ENCODE measurements around the gene BLVRA. TPM values are rescaled to one million over a fixed set of nuclear protein-coding genes. Genes with fewer than 3 reads are reported as not detected.

Gene BLVRA
- total RNA-seq, 1 experiment from 2014 or later, result 29.7 TPM

DNA sequence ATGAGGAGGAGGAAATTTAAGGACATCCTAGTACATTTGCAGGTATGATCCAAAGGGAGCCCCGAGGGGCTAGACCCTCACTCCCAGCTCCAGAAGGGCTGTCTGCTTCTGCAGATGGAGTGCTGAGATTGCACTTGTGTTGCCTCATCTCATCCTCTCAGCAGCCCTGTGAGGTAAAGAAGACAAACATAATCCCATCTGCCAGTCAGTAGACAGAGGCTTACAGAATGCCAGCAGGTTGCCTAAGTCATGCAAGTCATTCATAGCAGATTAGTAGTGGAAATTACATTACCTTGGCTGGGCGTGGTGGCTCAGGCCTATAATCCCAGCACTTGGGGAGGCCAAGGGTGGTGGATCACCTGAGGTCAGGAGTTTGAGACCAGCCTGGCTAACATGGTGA lies 45.4 kb downstream of the BLVRA start (continued):
- TF ChIP-seq, protein P1, sequence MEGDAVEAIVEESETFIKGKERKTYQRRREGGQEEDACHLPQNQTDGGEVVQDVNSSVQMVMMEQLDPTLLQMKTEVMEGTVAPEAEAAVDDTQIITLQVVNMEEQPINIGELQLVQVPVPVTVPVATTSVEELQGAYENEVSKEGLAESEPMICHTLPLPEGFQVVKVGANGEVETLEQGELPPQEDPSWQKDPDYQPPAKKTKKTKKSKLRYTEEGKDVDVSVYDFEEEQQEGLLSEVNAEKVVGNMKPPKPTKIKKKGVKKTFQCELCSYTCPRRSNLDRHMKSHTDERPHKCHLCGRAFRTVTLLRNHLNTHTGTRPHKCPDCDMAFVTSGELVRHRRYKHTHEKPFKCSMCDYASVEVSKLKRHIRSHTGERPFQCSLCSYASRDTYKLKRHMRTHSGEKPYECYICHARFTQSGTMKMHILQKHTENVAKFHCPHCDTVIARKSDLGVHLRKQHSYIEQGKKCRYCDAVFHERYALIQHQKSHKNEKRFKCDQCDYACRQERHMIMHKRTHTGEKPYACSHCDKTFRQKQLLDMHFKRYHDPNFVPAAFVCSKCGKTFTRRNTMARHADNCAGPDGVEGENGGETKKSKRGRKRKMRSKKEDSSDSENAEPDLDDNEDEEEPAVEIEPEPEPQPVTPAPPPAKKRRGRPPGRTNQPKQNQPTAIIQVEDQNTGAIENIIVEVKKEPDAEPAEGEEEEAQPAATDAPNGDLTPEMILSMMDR (IDR thresholded peaks at IDR 0.05 in 2 of 3, conservative IDR thresholded peaks at IDR 0.05 in 1 of 3; ENCODE audit: borderline replicate concordance in 1 of 3, insufficient read depth in 1 of 3, low read depth in 2 of 3, low read length in 2 of 3), result no peak
- no peak for TF ChIP-seq CEBPB (IDR thresholded peaks at IDR 0.05; ENCODE audit: low read depth)

DNA sequence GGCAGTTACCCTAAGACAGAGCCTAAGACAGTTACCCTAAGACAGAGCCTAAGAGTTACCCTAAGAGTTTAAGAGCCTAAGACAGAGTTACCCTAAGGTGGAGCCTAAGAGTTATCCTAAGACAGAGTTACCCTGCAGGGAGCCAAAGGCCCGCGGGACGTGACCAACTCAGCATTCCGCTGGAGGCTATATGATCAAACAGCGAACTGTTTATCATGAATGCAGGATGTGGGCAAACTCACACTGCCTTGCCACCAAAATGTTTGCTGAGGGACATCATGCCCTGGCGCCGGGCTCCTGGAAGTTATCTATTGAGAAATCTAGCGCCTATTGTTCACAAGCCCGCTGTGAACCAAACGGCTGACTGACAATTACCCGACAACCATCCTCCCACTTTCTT lies 49.9 kb downstream of the BLVRA start:
- no peak overlapping the region for H3K9ac ChIP-seq (ENCODE audit: low read length)
- POLR2A ChIA-PET, result no interaction called here
- RAD21 ChIA-PET (ENCODE audit: low non-redundant PET in 1 of 2, low total read pairs in 2 of 2, uncharacterized antibody in 2 of 2, unreplicated experiment in 2 of 2), result no interaction called here
- DNase-seq (ENCODE audit: low read depth, low spot score) (no peak), ATAC-seq (no peak)
- no peak overlapping the region for H3K27ac ChIP-seq (ENCODE audit: low read depth, low read length)
- TF ChIP-seq CBX3 (IDR thresholded peaks at IDR 0.05; ENCODE audit: low read depth), result no peak
- TF ChIP-seq FOSL1 (IDR thresholded peaks at IDR 0.05; ENCODE audit: low read depth), result no peak
- TF ChIP-seq POLR2AphosphoS5 (IDR thresholded peaks at IDR 0.05; ENCODE audit: low read depth, low read length), result no peak
- TF ChIP-seq CEBPB (IDR thresholded peaks at IDR 0.05; ENCODE audit: low read depth), result no peak
- TF ChIP-seq, protein P2, sequence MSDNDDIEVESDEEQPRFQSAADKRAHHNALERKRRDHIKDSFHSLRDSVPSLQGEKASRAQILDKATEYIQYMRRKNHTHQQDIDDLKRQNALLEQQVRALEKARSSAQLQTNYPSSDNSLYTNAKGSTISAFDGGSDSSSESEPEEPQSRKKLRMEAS (IDR thresholded peaks at IDR 0.05), result no peak
- TF ChIP-seq, protein P3, sequence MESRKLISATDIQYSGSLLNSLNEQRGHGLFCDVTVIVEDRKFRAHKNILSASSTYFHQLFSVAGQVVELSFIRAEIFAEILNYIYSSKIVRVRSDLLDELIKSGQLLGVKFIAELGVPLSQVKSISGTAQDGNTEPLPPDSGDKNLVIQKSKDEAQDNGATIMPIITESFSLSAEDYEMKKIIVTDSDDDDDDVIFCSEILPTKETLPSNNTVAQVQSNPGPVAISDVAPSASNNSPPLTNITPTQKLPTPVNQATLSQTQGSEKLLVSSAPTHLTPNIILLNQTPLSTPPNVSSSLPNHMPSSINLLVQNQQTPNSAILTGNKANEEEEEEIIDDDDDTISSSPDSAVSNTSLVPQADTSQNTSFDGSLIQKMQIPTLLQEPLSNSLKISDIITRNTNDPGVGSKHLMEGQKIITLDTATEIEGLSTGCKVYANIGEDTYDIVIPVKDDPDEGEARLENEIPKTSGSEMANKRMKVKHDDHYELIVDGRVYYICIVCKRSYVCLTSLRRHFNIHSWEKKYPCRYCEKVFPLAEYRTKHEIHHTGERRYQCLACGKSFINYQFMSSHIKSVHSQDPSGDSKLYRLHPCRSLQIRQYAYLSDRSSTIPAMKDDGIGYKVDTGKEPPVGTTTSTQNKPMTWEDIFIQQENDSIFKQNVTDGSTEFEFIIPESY (IDR thresholded peaks at IDR 0.05; ENCODE audit: extremely low read depth, insufficient replicate concordance, low read length), result no peak
- no peak for TF ChIP-seq ZNF274 (IDR thresholded peaks at IDR 0.05; ENCODE audit: low read depth, low read length)
- TF ChIP-seq, protein P4, sequence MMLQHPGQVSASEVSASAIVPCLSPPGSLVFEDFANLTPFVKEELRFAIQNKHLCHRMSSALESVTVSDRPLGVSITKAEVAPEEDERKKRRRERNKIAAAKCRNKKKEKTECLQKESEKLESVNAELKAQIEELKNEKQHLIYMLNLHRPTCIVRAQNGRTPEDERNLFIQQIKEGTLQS (IDR thresholded peaks at IDR 0.05), result no peak
- no peak for TF ChIP-seq JUND (IDR thresholded peaks at IDR 0.05)
- no peak for TF ChIP-seq ELF1 (IDR thresholded peaks at IDR 0.05; ENCODE audit: borderline replicate concordance, low read depth)
- no peak for TF ChIP-seq TCF7L2 (IDR thresholded peaks at IDR 0.05; ENCODE audit: borderline replicate concordance, extremely low read depth, insufficient read depth, insufficient read length)
- TF ChIP-seq EZH2 (IDR thresholded peaks at IDR 0.05), result no peak
- no peak for TF ChIP-seq EZH2phosphoT487 (IDR thresholded peaks at IDR 0.05; ENCODE audit: borderline replicate concordance)
- TF ChIP-seq, protein P5, sequence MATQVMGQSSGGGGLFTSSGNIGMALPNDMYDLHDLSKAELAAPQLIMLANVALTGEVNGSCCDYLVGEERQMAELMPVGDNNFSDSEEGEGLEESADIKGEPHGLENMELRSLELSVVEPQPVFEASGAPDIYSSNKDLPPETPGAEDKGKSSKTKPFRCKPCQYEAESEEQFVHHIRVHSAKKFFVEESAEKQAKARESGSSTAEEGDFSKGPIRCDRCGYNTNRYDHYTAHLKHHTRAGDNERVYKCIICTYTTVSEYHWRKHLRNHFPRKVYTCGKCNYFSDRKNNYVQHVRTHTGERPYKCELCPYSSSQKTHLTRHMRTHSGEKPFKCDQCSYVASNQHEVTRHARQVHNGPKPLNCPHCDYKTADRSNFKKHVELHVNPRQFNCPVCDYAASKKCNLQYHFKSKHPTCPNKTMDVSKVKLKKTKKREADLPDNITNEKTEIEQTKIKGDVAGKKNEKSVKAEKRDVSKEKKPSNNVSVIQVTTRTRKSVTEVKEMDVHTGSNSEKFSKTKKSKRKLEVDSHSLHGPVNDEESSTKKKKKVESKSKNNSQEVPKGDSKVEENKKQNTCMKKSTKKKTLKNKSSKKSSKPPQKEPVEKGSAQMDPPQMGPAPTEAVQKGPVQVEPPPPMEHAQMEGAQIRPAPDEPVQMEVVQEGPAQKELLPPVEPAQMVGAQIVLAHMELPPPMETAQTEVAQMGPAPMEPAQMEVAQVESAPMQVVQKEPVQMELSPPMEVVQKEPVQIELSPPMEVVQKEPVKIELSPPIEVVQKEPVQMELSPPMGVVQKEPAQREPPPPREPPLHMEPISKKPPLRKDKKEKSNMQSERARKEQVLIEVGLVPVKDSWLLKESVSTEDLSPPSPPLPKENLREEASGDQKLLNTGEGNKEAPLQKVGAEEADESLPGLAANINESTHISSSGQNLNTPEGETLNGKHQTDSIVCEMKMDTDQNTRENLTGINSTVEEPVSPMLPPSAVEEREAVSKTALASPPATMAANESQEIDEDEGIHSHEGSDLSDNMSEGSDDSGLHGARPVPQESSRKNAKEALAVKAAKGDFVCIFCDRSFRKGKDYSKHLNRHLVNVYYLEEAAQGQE (IDR thresholded peaks at IDR 0.05; ENCODE audit: low read depth), result no peak
- TF ChIP-seq YY1 (IDR thresholded peaks at IDR 0.05; ENCODE audit: extremely low read depth, insufficient replicate concordance, low read depth, low read length), result no peak
- no TSS peak for BruUV-seq (replicated peaks)
- no peak overlapping the region for H2AFZ ChIP-seq (ENCODE audit: low read depth, low read length, poor library complexity, severe bottlenecking)
- no peaks in the 10 kb centered on the region for H3K27me3 ChIP-seq (ENCODE audit: insufficient read depth, low read length)
- no peaks in the 10 kb centered on the region for H4K20me1 ChIP-seq (ENCODE audit: insufficient read depth)
- H3K9me3 ChIP-seq (ENCODE audit: control insufficient read depth in 1 of 2, insufficient read depth in 1 of 2, low read depth in 1 of 2, low read length in 2 of 2), result no peaks in the 10 kb centered on the region
- no peak overlapping the region for H3K4me2 ChIP-seq (ENCODE audit: low read length)
- H3K4me1 ChIP-seq (ENCODE audit: control insufficient read depth in 1 of 2, insufficient read depth in 2 of 2, low read length in 2 of 2), result peaks cover 0 to 5% of the 10 kb centered on the region in 2 experiments; a peak in 1 of 4 replicates
- no peaks in the 10 kb centered on the region for H3K79me2 ChIP-seq (ENCODE audit: insufficient read depth, low read length)
- CTCF ChIA-PET, result no interaction called here
- H3K36me3 ChIP-seq (ENCODE audit: control insufficient read depth in 1 of 2, insufficient read depth in 2 of 2, low read length in 2 of 2), result peaks cover 0 to 2% of the 10 kb centered on the region in 2 experiments; a peak in 1 of 4 replicates
- no peaks in the 10 kb centered on the region for H3K9me2 ChIP-seq (ENCODE audit: insufficient read depth)
- intact Hi-C loops (cut with micrococcal nuclease), result no loop called here
- no peak overlapping the region for H3K4me3 ChIP-seq (replicated peaks in 1 of 2; ENCODE audit: low read depth in 1 of 2, low read length in 2 of 2)

Data from HCT116 (cell line).